Mesendoderm (in vitro differentiated cells): ENCODE results near the gene ALPL.

ENCODE experiments used
- DNase-seq: peaks from one replicate; pipeline ENCODE4 v3.0.0; 2013
- H2AK5ac ChIP-seq: 2 replicates; pipeline ENCODE4 v1.6.1; 2013; ENCODE audit warnings: low read length, inconsistent platforms
- H2BK120ac ChIP-seq: 2 replicates; pipeline ENCODE4 v1.6.1; 2013; ENCODE audit warnings: low read depth, mild to moderate bottlenecking, low read length, moderate library complexity, mixed read lengths
- H2BK15ac ChIP-seq: replicated peaks from 2 replicates; pipeline ENCODE4 v1.6.1; 2013; ENCODE audit warnings: low read depth, mild to moderate bottlenecking, moderate library complexity
- H2BK5ac ChIP-seq: 2 replicates; pipeline ENCODE4 v1.6.1; 2013; ENCODE audit warnings: low read length, inconsistent platforms
- H3K18ac ChIP-seq: 2 replicates; pipeline ENCODE4 v1.6.1; 2013; ENCODE audit warnings: mild to moderate bottlenecking, low read length, mixed read lengths
- H3K23ac ChIP-seq: one replicate; pipeline ENCODE4 v1.6.1; 2013; ENCODE audit warnings: low read length
- H3K27ac ChIP-seq: 2 replicates; pipeline ENCODE4 v1.5.1; 2013; ENCODE audit warnings: low read depth, mild to moderate bottlenecking, inconsistent platforms, low read length, moderate library complexity
- H3K27me3 ChIP-seq: 2 replicates; pipeline ENCODE4 v1.6.1; 2013; ENCODE audit warnings: low read length, control low read depth, mild to moderate bottlenecking, inconsistent platforms; ENCODE audit not compliant: insufficient read depth, poor library complexity
- H3K36me3 ChIP-seq: 2 replicates; pipeline ENCODE4 v1.6.1; 2013; ENCODE audit warnings: low read length, inconsistent platforms; ENCODE audit not compliant: control insufficient read depth, insufficient read depth
- H3K4ac ChIP-seq: one replicate; pipeline ENCODE4 v1.6.1; 2013; ENCODE audit warnings: low read depth, mild to moderate bottlenecking, low read length, moderate library complexity
- H3K4me1 ChIP-seq: 2 replicates; pipeline ENCODE4 v1.6.1; 2013; ENCODE audit warnings: low read depth, low read length, inconsistent platforms; ENCODE audit not compliant: control insufficient read depth
- H3K4me2 ChIP-seq: 2 replicates; pipeline ENCODE4 v1.6.1; 2013; ENCODE audit warnings: low read length
- H3K4me3 ChIP-seq: 2 replicates; pipeline ENCODE4 v1.5.1; 2013; ENCODE audit warnings: mild to moderate bottlenecking, low read length
- H3K56ac ChIP-seq: one replicate; pipeline ENCODE4 v1.6.1; 2013; ENCODE audit warnings: low read length
- H3K79me1 ChIP-seq: 2 replicates; pipeline ENCODE4 v1.6.1; 2013; ENCODE audit warnings: low read length, inconsistent platforms
- H3K79me2 ChIP-seq: 2 replicates; pipeline ENCODE4 v1.6.1; 2013; ENCODE audit warnings: mild to moderate bottlenecking, low read length; ENCODE audit not compliant: control insufficient read depth, insufficient read depth
- H3K9ac ChIP-seq: 2 replicates; pipeline ENCODE4 v1.6.1; 2013; ENCODE audit warnings: low read length, inconsistent platforms
- H4K5ac ChIP-seq: one replicate; pipeline ENCODE4 v1.6.1; 2013; ENCODE audit warnings: low read length
- H4K8ac ChIP-seq: one replicate; pipeline ENCODE4 v1.6.1; 2013; ENCODE audit warnings: low read depth, mild to moderate bottlenecking, control low read depth, low read length, moderate library complexity
- WGBS: extraction: QIAGEN DNeasy Blood & Tissue Kit; methylation state at CpG from one replicate; pipeline ENCODE4 v1.1.7; 2013; ENCODE audit warnings: low lambda C conversion rate, missing lambda C conversion rate; ENCODE audit not compliant: insufficient coverage; ENCODE audit errors: extremely low coverage; 5-methylcytosine and 5-hydroxymethylcytosine counted together

The ALPL gene

GRCh38 chr1:21530368-21531016, 21.3 kb downstream of the ALPL start:
- H3K4me1 ChIP-seq = peaks cover 4% of the 10 kb centered on the region
- H3K23ac ChIP-seq = no peak overlapping the region
- H2BK15ac ChIP-seq = no peak overlapping the region
- H2BK120ac ChIP-seq = no peak overlapping the region
- no peak overlapping the region for H2BK5ac ChIP-seq
- WGBS = no CpG with 5 or more reads among the region's 7 CpGs
- no peak overlapping the region for H4K5ac ChIP-seq
- no peaks in the 10 kb centered on the region for H3K79me2 ChIP-seq
- no peak overlapping the region for H3K4me2 ChIP-seq
- no peak overlapping the region for H3K9ac ChIP-seq
- H3K56ac ChIP-seq = peak overlapping the region; percentile 2
- no peak overlapping the region for H2AK5ac ChIP-seq
- no peak overlapping the region for H3K4ac ChIP-seq
- no peaks in the 10 kb centered on the region for H3K27me3 ChIP-seq
- H3K36me3 ChIP-seq = no peaks in the 10 kb centered on the region
- H3K18ac ChIP-seq = no peak overlapping the region
- peak overlapping the region; percentile 60 for H3K27ac ChIP-seq
- no peak overlapping the region for H4K8ac ChIP-seq
- no peak overlapping the region for H3K4me3 ChIP-seq
- DNase-seq = peak; percentile 65
- peaks cover 4% of the 10 kb centered on the region for H3K79me1 ChIP-seq

GRCh38 chr1:21531241-21531640, 22.0 kb downstream of the ALPL start:
- no peak overlapping the region for H3K18ac ChIP-seq
- no peaks in the 10 kb centered on the region for H3K36me3 ChIP-seq
- no peaks in the 10 kb centered on the region for H3K27me3 ChIP-seq
- H3K4me2 ChIP-seq = no peak overlapping the region
- H3K23ac ChIP-seq = no peak overlapping the region
- H4K8ac ChIP-seq = no peak overlapping the region
- H3K79me1 ChIP-seq = peaks cover 2% of the 10 kb centered on the region
- no peak overlapping the region for H2BK120ac ChIP-seq
- no peak overlapping the region for H3K27ac ChIP-seq
- no CpG with 5 or more reads among the region's 5 CpGs for WGBS
- H3K79me2 ChIP-seq = peaks cover under 1% of the 10 kb centered on the region
- peaks cover 4% of the 10 kb centered on the region for H3K4me1 ChIP-seq
- H2BK15ac ChIP-seq = no peak overlapping the region
- DNase-seq = no peak
- peak overlapping the region; percentile 7 for H3K56ac ChIP-seq
- H3K9ac ChIP-seq = no peak overlapping the region
- H3K4ac ChIP-seq = no peak overlapping the region
- H2AK5ac ChIP-seq = no peak overlapping the region
- no peak overlapping the region for H2BK5ac ChIP-seq
- no peak overlapping the region for H3K4me3 ChIP-seq
- H4K5ac ChIP-seq = no peak overlapping the region

GRCh38 chr1:21532496-21532895, 23.3 kb downstream of the ALPL start:
- Histone ChIP-seq H3K79me2 (peaks cover 2% of the 10 kb centered on the region), H3K23ac (no peak overlapping the region), H4K8ac (no peak overlapping the region), H3K4me1 (peaks cover 4% of the 10 kb centered on the region), H3K56ac (no peak overlapping the region), H2BK5ac (no peak overlapping the region), H3K36me3 (no peaks in the 10 kb centered on the region), H3K27ac (no peak overlapping the region), H3K4me2 (no peak overlapping the region), H3K9ac (no peak overlapping the region), H3K18ac (no peak overlapping the region), H3K27me3 (no peaks in the 10 kb centered on the region), H3K4me3 (no peak overlapping the region), H2BK15ac (no peak overlapping the region), H3K79me1 (peaks cover 2% of the 10 kb centered on the region), H3K4ac (no peak overlapping the region), H2BK120ac (no peak overlapping the region), H2AK5ac (no peak overlapping the region), H4K5ac (no peak overlapping the region)
- DNase-seq = no peak
- no CpG with 5 or more reads among the region's 3 CpGs for WGBS

GRCh38 chr1:21532992-21533534, 23.8 kb downstream of the ALPL start:
- Histone ChIP-seq H3K4me3 (no peak overlapping the region), H3K56ac (no peak overlapping the region), H3K23ac (no peak overlapping the region), H4K8ac (no peak overlapping the region), H3K9ac (no peak overlapping the region), H2BK5ac (no peak overlapping the region), H3K27me3 (no peaks in the 10 kb centered on the region), H2AK5ac (no peak overlapping the region), H3K4me1 (peaks cover 4% of the 10 kb centered on the region), H3K27ac (no peak overlapping the region), H4K5ac (no peak overlapping the region), H3K36me3 (no peaks in the 10 kb centered on the region), H3K79me1 (peaks cover 2% of the 10 kb centered on the region), H2BK15ac (no peak overlapping the region), H3K4ac (no peak overlapping the region), H3K79me2 (peaks cover 2% of the 10 kb centered on the region), H3K18ac (no peak overlapping the region), H2BK120ac (no peak overlapping the region), H3K4me2 (no peak overlapping the region)
- WGBS = no CpG with 5 or more reads among the region's 4 CpGs
- no peak for DNase-seq

GRCh38 chr1:21534146-21534545, 24.9 kb downstream of the ALPL start:
- H3K56ac ChIP-seq = no peak overlapping the region
- no peak overlapping the region for H3K9ac ChIP-seq
- H3K27me3 ChIP-seq = no peaks in the 10 kb centered on the region
- H3K4me2 ChIP-seq = no peak overlapping the region
- DNase-seq = no peak
- no peak overlapping the region for H4K8ac ChIP-seq
- no CpG with 5 or more reads among the region's 5 CpGs for WGBS
- H3K23ac ChIP-seq = no peak overlapping the region
- H3K4me1 ChIP-seq = peaks cover 4% of the 10 kb centered on the region
- no peaks in the 10 kb centered on the region for H3K36me3 ChIP-seq
- peaks cover 4% of the 10 kb centered on the region for H3K79me1 ChIP-seq
- H3K18ac ChIP-seq = no peak overlapping the region
- H3K79me2 ChIP-seq = peaks cover 2% of the 10 kb centered on the region
- no peak overlapping the region for H2BK15ac ChIP-seq
- H4K5ac ChIP-seq = no peak overlapping the region
- no peak overlapping the region for H3K27ac ChIP-seq
- no peak overlapping the region for H2BK120ac ChIP-seq
- no peak overlapping the region for H2AK5ac ChIP-seq
- no peak overlapping the region for H2BK5ac ChIP-seq
- H3K4ac ChIP-seq = no peak overlapping the region
- H3K4me3 ChIP-seq = no peak overlapping the region
